K562 (cell line): Measurements from ENCODE around the gene RNF145. TPM values are rescaled to one million over a fixed set of nuclear protein-coding genes. Genes with fewer than 3 reads are reported as not detected.
A peak's percentile ranks its signal among the peaks of the same experiment; 100 is the strongest.

Experiments used
- BRF1 ChIP-seq: IDR thresholded peaks from 3 replicates; pipeline ENCODE4 v1.6.1; 2011; ENCODE audit warnings: borderline replicate concordance, mild to moderate bottlenecking; ENCODE audit not compliant: insufficient read length; ENCODE audit errors: extremely low read depth
- CBX1 ChIP-seq: sonication (generic); IDR thresholded peaks from 2 replicates; pipeline ENCODE4 v1.6.1; 2016; ENCODE audit warnings: antibody characterized with exemption, low read depth, mild to moderate bottlenecking
- FOXJ2 ChIP-seq: fragments of 200-800 bp; sonication (Bioruptor generic); IDR thresholded peaks from 2 replicates; pipeline ENCODE4 v1.6.1; 2016; ENCODE audit warnings: missing genetic modification characterization, missing compliant biosample characterization
- GATAD2B ChIP-seq: fragments of 450-650 bp; IDR thresholded peaks from 2 replicates; pipeline ENCODE4 v1.6.1; 2017; ENCODE audit warnings: mild to moderate bottlenecking, borderline replicate concordance
- HDAC8 ChIP-seq: fragments of 450-650 bp; IDR thresholded peaks from 2 replicates; pipeline ENCODE4 v1.6.1; 2016; ENCODE audit warnings: mild to moderate bottlenecking, missing genetic modification characterization, moderate library complexity, missing compliant biosample characterization
- NEUROD1 ChIP-seq: fragments of 150-350 bp; IDR thresholded peaks from 2 replicates; pipeline ENCODE4 v1.6.1; 2014; ENCODE audit warnings: borderline replicate concordance, low read length, low read depth; ENCODE audit not compliant: partially characterized antibody
- NKRF ChIP-seq: fragments of 450-650 bp; IDR thresholded peaks from 2 replicates; pipeline ENCODE4 v1.6.1; 2016; ENCODE audit warnings: borderline replicate concordance
- THAP12 ChIP-seq: fragments of 250-450 bp; sonication (Bioruptor Pico); IDR thresholded peaks from 2 replicates; pipeline ENCODE4 v1.9.0; 2021; ENCODE audit warnings: mild to moderate bottlenecking, inconsistent platforms
- U2AF1 ChIP-seq: fragments of 200-400 bp; formaldehyde crosslinking; optimal IDR thresholded peaks from 2 replicates; pipeline ENCODE3; 2017; ENCODE audit warnings: mild to moderate bottlenecking, low read depth, low read length, moderate library complexity
- ZBTB11 ChIP-seq, 3 experiments: fragments of 200-800 bp in 1 of 3; fragments of 250-450 bp in 1 of 3; fragments of 450-650 bp in 1 of 3; sonication (Bioruptor Pico) in 1 of 3; sonication (Bioruptor generic) in 1 of 3; formaldehyde crosslinking in 1 of 3; IDR thresholded peaks; 2 replicates each; pipeline versions ENCODE4 v1.6.1 to v1.8.0; 2016 to 2022; ENCODE audit warnings: mild to moderate bottlenecking in 2 of 3, missing genetic modification characterization in 2 of 3, missing compliant biosample characterization in 1 of 3, moderate library complexity in 1 of 3
- ZNF133 ChIP-seq: fragments of 250-450 bp; sonication (Bioruptor Pico); IDR thresholded peaks from 2 replicates; pipeline ENCODE4 v1.4.0; 2020; ENCODE audit warnings: mild to moderate bottlenecking
- ZNF592 ChIP-seq: fragments of 450-650 bp; IDR thresholded peaks from 2 replicates; pipeline ENCODE4 v1.6.1; 2017; ENCODE audit warnings: antibody characterized with exemption, mild to moderate bottlenecking
- polyA plus RNA-seq, 8 experiments: library from polyadenylated mRNA; depleted of rRNA in 4 of 8; stranded (reverse) in 5 of 8; unstranded in 3 of 8; fragments of >200 nt; fragmentation: Nextera tagmentation in 2 of 8; fragmentation: Illumina TruSeq in 1 of 8; extraction: Ambion mirVana in 2 of 8; extraction: Trizol in 1 of 8; gene quantifications; 2 replicates each; pipeline versions ENCODE4 v1.2.1 to v1.2.3, GENCODE V29; 2011 to 2014; ENCODE audit warnings: inconsistent platforms in 1 of 8, missing spikeins in 1 of 8
- total RNA-seq, 7 experiments: library from RNA; depleted of rRNA in 6 of 7; stranded (reverse); fragments of >200 nt in 6 of 7; fragmentation: Illumina TruSeq in 2 of 7; extraction: Trizol in 2 of 7; gene quantifications; 2 replicates each; pipeline versions ENCODE4 v1.2.1 to v1.2.3, GENCODE V29; 2011 to 2021; ENCODE audit warnings: low replicate concordance in 1 of 7

The RNF145 gene
- total and polyA plus RNA-seq, 9 of the 15 experiments (the other 6 are each of a cell fraction or from before 2014, with no cell fraction given) = 13.6 to 40.7 (median 25.4) TPM

- TF ChIP-seq THAP12 (CRISPR knock-in tag) (peak; percentile 87), BRF1 (no peak), ZBTB11 (CRISPR knock-in tag; IDR thresholded peaks at IDR 0.05) (peak in 1 of 3 experiments; percentile 47; a peak in 1 of 6 replicates), ZNF592 (peak; percentile 87), NEUROD1 (peak; percentile 9), U2AF1 (no peak), HDAC8 (tag) (peak; percentile 47; the same call in 1 of the 2 replicates), CBX1 (0 out of 2 replicates have a peak, but pooled peaks have one; percentile 12), NKRF (peak; percentile 96), ZNF133 (no peak), GATAD2B (peak; percentile 94), FOXJ2 (tag) (0 out of 2 replicates have a peak, but pooled peaks have one; percentile 22)
These were observed at the start of gene RNF145 (continued) for GRCh38 chr5:159209438-159210209.
